Progenitor cell of endocrine pancreas (in vitro differentiated cells): ENCODE data around the gene PRDX3. TPM values are rescaled to one million over a fixed set of nuclear protein-coding genes. Genes with fewer than 3 reads are reported as not detected.

Source experiments
- DNase-seq: peaks from one replicate; pipeline ENCODE4 v3.0.0; 2021; ENCODE audit warnings: low spot score; ENCODE audit not compliant: unreplicated experiment
- H3K27ac Mint-ChIP-seq: 2 replicates; pipeline ENCODE4 v1.8.0; 2021; ENCODE audit warnings: mild to moderate bottlenecking, moderate library complexity, mixed read lengths
- H3K27me3 Mint-ChIP-seq: 2 replicates; pipeline ENCODE4 v1.8.0; 2021; ENCODE audit warnings: mixed read lengths
- H3K36me3 Mint-ChIP-seq: 2 replicates; pipeline ENCODE4 v1.8.0; 2022; ENCODE audit warnings: mixed read lengths; ENCODE audit not compliant: insufficient read depth
- H3K4me1 Mint-ChIP-seq: 2 replicates; pipeline ENCODE4 v1.8.0; 2021; ENCODE audit warnings: low read depth, mixed read lengths
- H3K4me3 Mint-ChIP-seq: 2 replicates; pipeline ENCODE4 v1.8.0; 2021; ENCODE audit warnings: low read depth, mild to moderate bottlenecking, moderate library complexity, mixed read lengths
- H3K9me3 Mint-ChIP-seq: 2 replicates; pipeline ENCODE4 v1.8.0; 2021; ENCODE audit warnings: low read depth, mixed read lengths
- total RNA-seq: library from RNA; stranded (reverse); gene quantifications from 2 replicates; pipeline ENCODE4 v1.2.1, GENCODE V29; 2021
- TF ChIP-seq, protein P1 (sequence below): fragments of 200-600 bp; sonication (generic); IDR thresholded peaks from one replicate; pipeline ENCODE4 v1.5.0; 2021; ENCODE audit warnings: antibody characterized with exemption, mild to moderate bottlenecking; ENCODE audit not compliant: unreplicated experiment

Gene PRDX3
- total RNA-seq, 1 donor from 2014 or later = 117 TPM

GRCh38 chr10:119209736-119210355 is 31.2 kb upstream of the PRDX3 start:
- peak overlapping the region; percentile 43 for H3K27ac Mint-ChIP-seq
- peak overlapping the region; percentile 80 for H3K4me3 Mint-ChIP-seq
- H3K36me3 Mint-ChIP-seq = no peaks in the 10 kb centered on the region
- H3K9me3 Mint-ChIP-seq = no peaks in the 10 kb centered on the region
- no peaks in the 10 kb centered on the region for H3K27me3 Mint-ChIP-seq
- H3K4me1 Mint-ChIP-seq = peaks cover 52% of the 10 kb centered on the region
- TF ChIP-seq, protein P1, sequence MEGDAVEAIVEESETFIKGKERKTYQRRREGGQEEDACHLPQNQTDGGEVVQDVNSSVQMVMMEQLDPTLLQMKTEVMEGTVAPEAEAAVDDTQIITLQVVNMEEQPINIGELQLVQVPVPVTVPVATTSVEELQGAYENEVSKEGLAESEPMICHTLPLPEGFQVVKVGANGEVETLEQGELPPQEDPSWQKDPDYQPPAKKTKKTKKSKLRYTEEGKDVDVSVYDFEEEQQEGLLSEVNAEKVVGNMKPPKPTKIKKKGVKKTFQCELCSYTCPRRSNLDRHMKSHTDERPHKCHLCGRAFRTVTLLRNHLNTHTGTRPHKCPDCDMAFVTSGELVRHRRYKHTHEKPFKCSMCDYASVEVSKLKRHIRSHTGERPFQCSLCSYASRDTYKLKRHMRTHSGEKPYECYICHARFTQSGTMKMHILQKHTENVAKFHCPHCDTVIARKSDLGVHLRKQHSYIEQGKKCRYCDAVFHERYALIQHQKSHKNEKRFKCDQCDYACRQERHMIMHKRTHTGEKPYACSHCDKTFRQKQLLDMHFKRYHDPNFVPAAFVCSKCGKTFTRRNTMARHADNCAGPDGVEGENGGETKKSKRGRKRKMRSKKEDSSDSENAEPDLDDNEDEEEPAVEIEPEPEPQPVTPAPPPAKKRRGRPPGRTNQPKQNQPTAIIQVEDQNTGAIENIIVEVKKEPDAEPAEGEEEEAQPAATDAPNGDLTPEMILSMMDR = peak; percentile 5
- DNase-seq = no peak

GRCh38 chr10:119209035-119209735 is 30.6 kb upstream of the PRDX3 start:
- H3K36me3 Mint-ChIP-seq = no peaks in the 10 kb centered on the region

GRCh38 chr10:119208553-119208940 is 29.9 kb upstream of the PRDX3 start:
- peak overlapping the region; percentile 80 for H3K4me3 Mint-ChIP-seq
- no peaks in the 10 kb centered on the region for H3K9me3 Mint-ChIP-seq
- TF ChIP-seq, protein P1 = no peak
- DNase-seq = no peak
- H3K27ac Mint-ChIP-seq = peak overlapping the region; percentile 63
- no peaks in the 10 kb centered on the region for H3K27me3 Mint-ChIP-seq
- H3K4me1 Mint-ChIP-seq = peaks cover 52% of the 10 kb centered on the region
- no peaks in the 10 kb centered on the region for H3K36me3 Mint-ChIP-seq

More at GRCh38 chr10:119209035-119209735, 30.6 kb upstream of the PRDX3 start:
- Mint-ChIP-seq H3K27ac (peak overlapping the region; percentile 43), H3K4me3 (peak overlapping the region; percentile 80), H3K9me3 (no peaks in the 10 kb centered on the region), H3K27me3 (no peaks in the 10 kb centered on the region), H3K4me1 (peaks cover 52% of the 10 kb centered on the region)
- TF ChIP-seq, protein P1 = peak; percentile 84
- DNase-seq = peak; percentile 56

GRCh38 chr10:119207713-119208552 is 29.3 kb upstream of the PRDX3 start:
- H3K4me3 Mint-ChIP-seq = peak overlapping the region; percentile 80
- no peaks in the 10 kb centered on the region for H3K9me3 Mint-ChIP-seq
- no peaks in the 10 kb centered on the region for H3K27me3 Mint-ChIP-seq
- peaks cover 53% of the 10 kb centered on the region for H3K4me1 Mint-ChIP-seq
- TF ChIP-seq, protein P1 = no peak
- DNase-seq = peak; percentile 43
- no peaks in the 10 kb centered on the region for H3K36me3 Mint-ChIP-seq
- peak overlapping the region; percentile 63 for H3K27ac Mint-ChIP-seq

GRCh38 chr10:119207366-119207666 is 28.7 kb upstream of the PRDX3 start, which contains the start of gene GRK5:
TSS of gene GRK5 (plus strand) at chr10:119207571. CDS start at chr10:119207918, 347 bp downstream.
- DNase-seq = peak; percentile 83
- Mint-ChIP-seq H3K27me3 (no peaks in the 10 kb centered on the region), H3K4me1 (peaks cover 50% of the 10 kb centered on the region), H3K4me3 (peak within 1 kb of the TSS; percentile 80), H3K27ac (peak within 1 kb of the TSS; percentile 97), H3K9me3 (no peaks in the 10 kb centered on the region), H3K36me3 (no peaks in the 10 kb centered on the region)
- TF ChIP-seq, protein P1 = no peak
